Epithelial cell of proximal tubule (primary cell): ENCODE data around the gene OR52W1. TPM values are rescaled to one million over a fixed set of nuclear protein-coding genes. Genes with fewer than 3 reads are reported as not detected.

Source experiments
- DNase-seq: peaks from one replicate; pipeline ENCODE4 v3.0.0-alpha.2; 2011; ENCODE audit warnings: low read depth
- H3K4me3 ChIP-seq: 2 replicates; pipeline ENCODE4 v1.5.1; 2011; ENCODE audit warnings: low read depth, mild to moderate bottlenecking, low read length
- total RNA-seq: library from RNA; depleted of rRNA; stranded (reverse); fragments of >200 nt; gene quantifications from 2 replicates; pipeline ENCODE4 v1.2.3, GENCODE V29; 2015
- TF ChIP-seq, protein P1 (sequence below): conservative IDR thresholded peaks from 2 replicates; pipeline ENCODE4 v1.5.1; 2012; ENCODE audit warnings: low read depth, mild to moderate bottlenecking, low read length

OR52W1 gene
- total RNA-seq, 1 donor from 2014 or later, result not detected

GRCh38 chr11:6204706-6205105, 5.7 kb downstream of the OR52W1 start:
- TF ChIP-seq, protein P1, sequence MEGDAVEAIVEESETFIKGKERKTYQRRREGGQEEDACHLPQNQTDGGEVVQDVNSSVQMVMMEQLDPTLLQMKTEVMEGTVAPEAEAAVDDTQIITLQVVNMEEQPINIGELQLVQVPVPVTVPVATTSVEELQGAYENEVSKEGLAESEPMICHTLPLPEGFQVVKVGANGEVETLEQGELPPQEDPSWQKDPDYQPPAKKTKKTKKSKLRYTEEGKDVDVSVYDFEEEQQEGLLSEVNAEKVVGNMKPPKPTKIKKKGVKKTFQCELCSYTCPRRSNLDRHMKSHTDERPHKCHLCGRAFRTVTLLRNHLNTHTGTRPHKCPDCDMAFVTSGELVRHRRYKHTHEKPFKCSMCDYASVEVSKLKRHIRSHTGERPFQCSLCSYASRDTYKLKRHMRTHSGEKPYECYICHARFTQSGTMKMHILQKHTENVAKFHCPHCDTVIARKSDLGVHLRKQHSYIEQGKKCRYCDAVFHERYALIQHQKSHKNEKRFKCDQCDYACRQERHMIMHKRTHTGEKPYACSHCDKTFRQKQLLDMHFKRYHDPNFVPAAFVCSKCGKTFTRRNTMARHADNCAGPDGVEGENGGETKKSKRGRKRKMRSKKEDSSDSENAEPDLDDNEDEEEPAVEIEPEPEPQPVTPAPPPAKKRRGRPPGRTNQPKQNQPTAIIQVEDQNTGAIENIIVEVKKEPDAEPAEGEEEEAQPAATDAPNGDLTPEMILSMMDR, result no peak
- H3K4me3 ChIP-seq, result no peak overlapping the region
- DNase-seq, result no peak

GRCh38 chr11:6205366-6205765, 6.3 kb downstream of the OR52W1 start, which contains the start of gene C11orf42:
TSS of gene C11orf42 (plus strand) at chr11:6205557. CDS start at chr11:6205616, 59 bp downstream.
- TF ChIP-seq, protein P1, result no peak
- no peak for DNase-seq
- no peak within 1 kb of the TSS for H3K4me3 ChIP-seq

- TF ChIP-seq, protein P1, result no peak
- no peak for DNase-seq
- no peak overlapping the region for H3K4me3 ChIP-seq
These were observed 7.6 kb downstream of the OR52W1 start for GRCh38 chr11:6206456-6207180.

DNA sequence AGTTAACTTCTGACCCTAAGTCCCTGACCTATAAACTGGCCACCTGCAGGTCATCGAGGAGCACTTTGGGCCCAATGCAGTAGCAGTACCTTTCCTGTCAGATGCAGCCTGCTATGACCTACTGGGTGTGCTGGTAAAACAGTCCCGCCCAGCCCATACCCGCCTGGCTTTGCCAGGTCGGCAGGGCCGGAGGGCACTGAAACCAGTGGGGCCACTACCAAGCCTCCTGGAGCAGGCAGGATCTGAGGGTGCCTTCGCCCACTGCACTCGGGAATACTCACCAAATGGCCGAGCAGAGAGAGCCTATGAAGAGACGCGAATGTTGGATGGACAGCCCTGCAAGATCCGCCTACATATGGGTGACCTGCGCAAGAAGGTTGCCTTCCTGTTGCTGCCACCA, 10.8 kb downstream of the OR52W1 start:
- H3K4me3 ChIP-seq, result no peak overlapping the region
- TF ChIP-seq, protein P1, result no peak
- DNase-seq, result no peak

DNA sequence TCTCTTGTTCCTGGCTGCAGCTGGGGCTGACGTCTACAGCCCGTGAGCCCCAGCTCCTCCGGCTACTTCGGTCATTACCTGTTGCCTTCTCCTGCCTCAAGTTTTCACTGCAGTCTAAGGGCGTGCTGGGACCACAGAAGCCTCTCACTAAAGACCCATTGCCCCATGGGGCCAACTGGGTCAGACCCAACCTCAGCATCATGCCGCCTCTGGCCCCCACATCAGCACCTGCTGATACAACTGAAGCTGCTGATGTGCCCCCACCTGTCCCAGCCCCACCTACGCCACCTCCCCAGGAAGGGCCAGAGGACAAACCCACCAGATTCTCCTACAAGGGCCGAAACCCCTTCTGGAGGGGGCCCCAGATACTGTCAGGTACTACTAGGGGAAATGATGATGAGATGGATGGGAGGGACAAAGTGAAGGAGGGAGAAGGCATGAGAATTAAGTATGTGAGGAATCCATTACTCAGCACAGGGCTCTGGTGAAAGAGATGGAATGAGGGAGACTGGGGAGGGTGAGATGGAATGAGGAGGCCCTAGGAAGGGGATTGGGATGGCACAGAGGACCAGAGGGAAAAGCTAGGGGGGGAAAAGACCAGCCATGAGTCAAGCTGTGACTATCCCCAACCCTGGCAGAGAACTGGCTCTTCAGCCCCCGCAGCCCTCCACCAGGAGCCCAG, 11.4 kb downstream of the OR52W1 start:
- no peak for DNase-seq
- TF ChIP-seq, protein P1, result no peak
- no peak overlapping the region for H3K4me3 ChIP-seq

DNA sequence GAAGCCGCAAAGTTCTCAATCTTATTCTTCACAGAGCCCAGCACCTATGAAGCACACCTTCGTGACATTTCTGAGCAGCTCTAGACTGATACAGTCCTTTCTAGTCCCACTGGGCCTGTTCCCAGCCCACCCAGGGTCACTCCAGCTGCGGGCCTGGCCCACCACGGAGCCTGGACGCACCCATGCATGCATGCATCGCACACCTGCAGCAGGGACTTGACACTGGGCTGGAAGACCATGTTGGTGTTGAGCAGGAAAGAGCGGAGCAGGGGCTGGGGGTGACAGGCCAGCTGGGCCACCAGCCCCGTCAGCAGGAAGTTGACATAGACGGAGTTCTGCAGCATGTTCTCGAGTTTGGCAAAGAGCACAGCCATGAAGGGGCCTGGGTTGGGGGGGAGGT, 15.5 kb downstream of the OR52W1 start:
- DNase-seq, result no peak
- TF ChIP-seq, protein P1, result no peak
- no peak overlapping the region for H3K4me3 ChIP-seq

GRCh38 chr11:6216501-6216900, 17.5 kb downstream of the OR52W1 start:
- no peak for DNase-seq
- TF ChIP-seq, protein P1, result no peak
- H3K4me3 ChIP-seq, result no peak overlapping the region
